Endodermal cell (in vitro differentiated cells): ENCODE measurements around the gene ZNF83. TPM values are rescaled to one million over a fixed set of nuclear protein-coding genes. Genes with fewer than 3 reads are reported as not detected.

Experiments
- DNase-seq: peaks from one replicate; pipeline ENCODE4 v3.0.0-alpha.2; 2017
- H3K27ac ChIP-seq: 2 replicates; pipeline ENCODE4 v1.5.1; 2013; ENCODE audit warnings: mild to moderate bottlenecking, low read depth, low read length, moderate library complexity
- H3K27me3 ChIP-seq: 2 replicates; pipeline ENCODE4 v1.6.1; 2013; ENCODE audit warnings: mild to moderate bottlenecking, low read length, moderate library complexity; ENCODE audit not compliant: insufficient read depth, control insufficient read depth, poor library complexity, severe bottlenecking
- H3K36me3 ChIP-seq: 2 replicates; pipeline ENCODE4 v1.7.0; 2013; ENCODE audit warnings: mild to moderate bottlenecking, low read length, moderate library complexity; ENCODE audit not compliant: control insufficient read depth, insufficient read depth
- H3K4me1 ChIP-seq: one replicate; pipeline ENCODE4 v1.7.0; 2013; ENCODE audit warnings: low read length; ENCODE audit not compliant: control insufficient read depth, insufficient read depth
- H3K4me3 ChIP-seq: 2 replicates; pipeline ENCODE4 v1.5.1; 2013; ENCODE audit warnings: mild to moderate bottlenecking, low read length, moderate library complexity
- H3K9ac ChIP-seq: 2 replicates; pipeline ENCODE4 v1.6.1; 2013; ENCODE audit warnings: mild to moderate bottlenecking, low read length, moderate library complexity; ENCODE audit not compliant: poor library complexity, severe bottlenecking; ENCODE audit errors: extremely low read depth
- H3K9me3 ChIP-seq: 2 replicates; pipeline ENCODE4 v1.6.1; 2013; ENCODE audit warnings: mild to moderate bottlenecking, low read length, moderate library complexity; ENCODE audit not compliant: control insufficient read depth
- H3K27ac Mint-ChIP-seq: 2 replicates; pipeline ENCODE4 v1.8.0; 2020; ENCODE audit warnings: mixed read lengths
- H3K27me3 Mint-ChIP-seq: 2 replicates; pipeline ENCODE4 v1.8.0; 2021; ENCODE audit warnings: mild to moderate bottlenecking, mixed read lengths; ENCODE audit not compliant: insufficient read depth
- H3K36me3 Mint-ChIP-seq: 2 replicates; pipeline ENCODE4 v1.8.0; 2020; ENCODE audit warnings: low read depth, mixed read lengths
- H3K4me1 Mint-ChIP-seq: 2 replicates; pipeline ENCODE4 v1.8.0; 2020; ENCODE audit warnings: mixed read lengths
- H3K4me3 Mint-ChIP-seq: 2 replicates; pipeline ENCODE4 v1.8.0; 2020; ENCODE audit warnings: mild to moderate bottlenecking, moderate library complexity, mixed read lengths
- H3K9me3 Mint-ChIP-seq: 2 replicates; pipeline ENCODE4 v1.8.0; 2020; ENCODE audit warnings: mild to moderate bottlenecking, mixed read lengths
- WGBS, 2 experiments: methylation state at CpG; one replicate each; pipeline versions ENCODE4 v1.1.5 to v1.1.7; 2013; ENCODE audit warnings: missing lambda C conversion rate in 2 of 2, mixed read lengths in 1 of 2; ENCODE audit not compliant: insufficient coverage in 1 of 2, insufficient read length in 1 of 2; 5-methylcytosine and 5-hydroxymethylcytosine counted together
- total RNA-seq, 2 donors: library from RNA; stranded (reverse); fragmentation: NEBNext Ultra II Directional in 1 of 2; extraction: Animal tissue kit (Norgen Biotek cat#: 25700) in 1 of 2; gene quantifications; 2 replicates in 1 of 2; 3 replicates in 1 of 2; pipeline ENCODE4 v1.2.1, GENCODE V29; 2021
- TF ChIP-seq, protein P1 (sequence below): fragments of 200-600 bp; sonication (generic); conservative IDR thresholded peaks from 2 replicates; pipeline ENCODE4 v1.5.0; 2021; ENCODE audit warnings: antibody characterized with exemption, mild to moderate bottlenecking

The ZNF83 gene
- total RNA-seq, 2 donors from 2014 or later, result 59.0 to 88.7 TPM

DNA sequence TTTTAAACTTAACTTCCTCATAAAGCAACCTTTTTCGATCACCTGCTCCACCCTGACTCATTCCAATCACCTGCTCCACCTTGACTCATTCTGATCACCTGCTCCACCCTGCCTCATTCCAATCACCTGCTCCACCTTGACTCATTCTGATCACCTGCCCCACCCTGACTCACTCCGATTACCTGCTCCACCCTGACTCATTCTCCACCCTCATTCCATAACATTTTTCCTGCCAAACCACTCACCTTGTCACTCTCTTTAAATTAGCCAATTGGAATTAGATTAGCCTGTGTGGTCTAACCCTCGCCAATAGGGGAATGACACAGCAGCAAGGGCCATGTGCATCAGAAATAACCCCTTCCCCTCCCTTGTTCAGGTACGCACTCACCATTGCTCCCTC lies 31.9 kb upstream of the ZNF83 start:
- no peak overlapping the region for H3K4me3 ChIP-seq
- H3K4me3 Mint-ChIP-seq, result no peak overlapping the region
- H3K27me3 ChIP-seq, result no peaks in the 10 kb centered on the region
- H3K9ac ChIP-seq, result no peak overlapping the region
- no peak for DNase-seq
- H3K27ac ChIP-seq, result no peak overlapping the region
- H3K27me3 Mint-ChIP-seq, result no peaks in the 10 kb centered on the region
- peaks cover 71% of the 10 kb centered on the region for H3K36me3 ChIP-seq
- peaks cover 13% of the 10 kb centered on the region for H3K9me3 ChIP-seq
- peaks cover 6% of the 10 kb centered on the region for H3K4me1 Mint-ChIP-seq
- peaks cover 9% of the 10 kb centered on the region for H3K9me3 Mint-ChIP-seq
- WGBS, 2 experiments, result 94 to 100% methylated on average over 2 to 4 of the region's 4 CpGs
- no peaks in the 10 kb centered on the region for H3K4me1 ChIP-seq
- peaks cover 50% of the 10 kb centered on the region for H3K36me3 Mint-ChIP-seq
- H3K27ac Mint-ChIP-seq, result no peak overlapping the region
- TF ChIP-seq, protein P1, sequence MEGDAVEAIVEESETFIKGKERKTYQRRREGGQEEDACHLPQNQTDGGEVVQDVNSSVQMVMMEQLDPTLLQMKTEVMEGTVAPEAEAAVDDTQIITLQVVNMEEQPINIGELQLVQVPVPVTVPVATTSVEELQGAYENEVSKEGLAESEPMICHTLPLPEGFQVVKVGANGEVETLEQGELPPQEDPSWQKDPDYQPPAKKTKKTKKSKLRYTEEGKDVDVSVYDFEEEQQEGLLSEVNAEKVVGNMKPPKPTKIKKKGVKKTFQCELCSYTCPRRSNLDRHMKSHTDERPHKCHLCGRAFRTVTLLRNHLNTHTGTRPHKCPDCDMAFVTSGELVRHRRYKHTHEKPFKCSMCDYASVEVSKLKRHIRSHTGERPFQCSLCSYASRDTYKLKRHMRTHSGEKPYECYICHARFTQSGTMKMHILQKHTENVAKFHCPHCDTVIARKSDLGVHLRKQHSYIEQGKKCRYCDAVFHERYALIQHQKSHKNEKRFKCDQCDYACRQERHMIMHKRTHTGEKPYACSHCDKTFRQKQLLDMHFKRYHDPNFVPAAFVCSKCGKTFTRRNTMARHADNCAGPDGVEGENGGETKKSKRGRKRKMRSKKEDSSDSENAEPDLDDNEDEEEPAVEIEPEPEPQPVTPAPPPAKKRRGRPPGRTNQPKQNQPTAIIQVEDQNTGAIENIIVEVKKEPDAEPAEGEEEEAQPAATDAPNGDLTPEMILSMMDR, result no peak

DNA sequence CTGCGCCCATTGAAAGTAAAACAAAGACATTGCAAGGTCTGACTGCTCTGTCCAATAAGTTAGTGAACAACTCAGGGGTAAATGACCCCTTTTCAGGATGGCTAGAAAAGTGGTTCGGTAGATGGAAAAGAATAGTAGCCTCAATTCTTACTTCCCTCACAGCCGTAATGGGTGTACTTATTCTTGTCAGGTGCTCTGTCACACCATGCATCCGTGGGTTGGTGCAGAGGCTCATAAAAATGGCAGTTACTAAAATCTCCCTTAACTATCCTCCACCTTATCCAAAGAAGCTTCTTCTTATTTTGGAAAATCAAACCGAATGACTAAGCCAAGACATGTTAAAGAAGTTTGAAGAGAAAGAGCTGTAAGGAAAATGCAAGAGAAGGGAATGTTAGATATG lies 31.4 kb upstream of the ZNF83 start:
- Mint-ChIP-seq H3K36me3 (peaks cover 51% of the 10 kb centered on the region), H3K27me3 (no peaks in the 10 kb centered on the region), H3K9me3 (peaks cover 5% of the 10 kb centered on the region), H3K27ac (no peak overlapping the region), H3K4me3 (no peak overlapping the region), H3K4me1 (peaks cover 10% of the 10 kb centered on the region)
- H3K4me1 ChIP-seq, result no peaks in the 10 kb centered on the region
- DNase-seq, result no peak
- no peak overlapping the region for H3K9ac ChIP-seq
- no peaks in the 10 kb centered on the region for H3K27me3 ChIP-seq
- no peak overlapping the region for H3K4me3 ChIP-seq
- peaks cover 8% of the 10 kb centered on the region for H3K9me3 ChIP-seq
- H3K27ac ChIP-seq, result no peak overlapping the region
- WGBS, 2 experiments, result 92 to 100% methylated on average over 2 to 5 of the region's 5 CpGs
- H3K36me3 ChIP-seq, result peaks cover 66% of the 10 kb centered on the region
- TF ChIP-seq, protein P1, result no peak

DNA sequence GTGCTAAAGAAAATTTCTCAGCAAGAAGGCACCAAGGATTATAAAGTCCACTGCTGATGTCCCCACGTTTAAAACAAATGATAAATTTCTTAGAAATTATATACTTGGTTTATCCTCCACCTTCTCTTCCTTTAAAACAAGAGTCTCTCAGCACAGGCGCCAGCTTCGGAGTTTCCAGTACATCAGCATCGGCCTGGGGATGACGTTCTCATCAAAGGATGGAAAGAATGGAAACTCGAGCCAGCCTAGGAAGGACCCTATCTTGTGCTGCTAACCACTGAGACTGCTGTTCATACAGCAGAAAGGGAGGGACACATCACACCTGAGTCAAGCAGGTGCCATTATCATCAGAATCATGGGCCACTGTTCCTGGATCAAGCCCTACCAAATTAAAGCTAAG lies 29.8 kb upstream of the ZNF83 start:
- Mint-ChIP-seq H3K36me3 (peaks cover 47% of the 10 kb centered on the region), H3K9me3 (no peaks in the 10 kb centered on the region), H3K4me1 (peaks cover 13% of the 10 kb centered on the region), H3K27me3 (no peaks in the 10 kb centered on the region), H3K27ac (no peak overlapping the region), H3K4me3 (no peak overlapping the region)
- Histone ChIP-seq H3K4me3 (no peak overlapping the region), H3K36me3 (peaks cover 62% of the 10 kb centered on the region), H3K9ac (no peak overlapping the region), H3K9me3 (no peaks in the 10 kb centered on the region), H3K27me3 (no peaks in the 10 kb centered on the region), H3K27ac (no peak overlapping the region), H3K4me1 (no peaks in the 10 kb centered on the region)
- TF ChIP-seq, protein P1, result no peak
- no peak for DNase-seq
- WGBS, 2 experiments, result 96% methylated on average over 6 of the region's 6 CpGs
